Measurements from ENCODE around the gene NCR1.
"Not testable (repeated sequence)": the region's sequence is repeated elsewhere in the genome, so short reads cannot be mapped to it uniquely, and the experiment has no call there.

The NCR1 gene

GRCh38 chr19:54905803-54906511 lies at the start of gene NCR1:
Gene NCR1 (plus strand): TSS chr19:54906148. CDS start chr19:54906188, 40 bp downstream.
- no peak for DNase-seq (ENCODE audit: low spot score)

- not testable (repeated sequence) for DNase-seq (ENCODE audit: low spot score)
Observed at GRCh38 chr19:54858476-54858875, 47.5 kb upstream of the NCR1 start.

GRCh38 chr19:54859421-54859820 lies 46.5 kb upstream of the NCR1 start:
- DNase-seq (ENCODE audit: low spot score) = not testable (repeated sequence)

- not testable (repeated sequence) for DNase-seq (ENCODE audit: low spot score)
Observed at GRCh38 chr19:54863459-54863858, 42.5 kb upstream of the NCR1 start.

GRCh38 chr19:54871696-54872095 lies 34.3 kb upstream of the NCR1 start:
- no peak for DNase-seq (ENCODE audit: low spot score)

GRCh38 chr19:54873990-54874389 lies 32.0 kb upstream of the NCR1 start, which contains the start of gene FCAR:
Gene FCAR (plus strand): TSS chr19:54874235. CDS start chr19:54874290, 55 bp downstream.
- DNase-seq (ENCODE audit: low spot score) = peak; percentile 9

GRCh38 chr19:54875506-54875905 lies 30.4 kb upstream of the NCR1 start:
- peak; percentile 52 for DNase-seq (ENCODE audit: low spot score)

- no peak for DNase-seq (ENCODE audit: low spot score)
Observed at GRCh38 chr19:54877471-54877870, 28.5 kb upstream of the NCR1 start.

- no peak for DNase-seq (ENCODE audit: low spot score)
Observed at GRCh38 chr19:54881884-54882283, 24.1 kb upstream of the NCR1 start.

GRCh38 chr19:54882758-54883157 lies 23.2 kb upstream of the NCR1 start:
- no peak for DNase-seq (ENCODE audit: low spot score)

GRCh38 chr19:54883228-54883627 lies 22.7 kb upstream of the NCR1 start:
- DNase-seq (ENCODE audit: low spot score) = no peak

GRCh38 chr19:54888239-54888638 lies 17.7 kb upstream of the NCR1 start:
- peak; percentile 37 for DNase-seq (ENCODE audit: low spot score)

GRCh38 chr19:54889566-54889965 lies 16.4 kb upstream of the NCR1 start:
- DNase-seq (ENCODE audit: low spot score) = no peak

- no peak for DNase-seq (ENCODE audit: low spot score)
Observed at GRCh38 chr19:54893406-54893805, 12.5 kb upstream of the NCR1 start.

- not testable (repeated sequence) for DNase-seq (ENCODE audit: low spot score)
Observed at GRCh38 chr19:54894106-54894505, 11.8 kb upstream of the NCR1 start.

- no peak for DNase-seq (ENCODE audit: low spot score)
Observed at GRCh38 chr19:54896036-54896435, 9.9 kb upstream of the NCR1 start.

GRCh38 chr19:54898685-54899084 lies 7.3 kb upstream of the NCR1 start:
- not testable (repeated sequence) for DNase-seq (ENCODE audit: low spot score)

- DNase-seq (ENCODE audit: low spot score) = not testable (repeated sequence)
Observed at GRCh38 chr19:54899646-54900045, 6.3 kb upstream of the NCR1 start.

GRCh38 chr19:54901153-54901552 lies 4.8 kb upstream of the NCR1 start:
- DNase-seq (ENCODE audit: low spot score) = not testable (repeated sequence)

GRCh38 chr19:54902061-54902460 lies 3.9 kb upstream of the NCR1 start:
- DNase-seq (ENCODE audit: low spot score) = no peak

GRCh38 chr19:54903303-54903702 lies 2.6 kb upstream of the NCR1 start:
- no peak for DNase-seq (ENCODE audit: low spot score)

GRCh38 chr19:54904261-54904660 lies 1.7 kb upstream of the NCR1 start:
- DNase-seq (ENCODE audit: low spot score) = not testable (repeated sequence)

- DNase-seq (ENCODE audit: low spot score) = no peak
Observed at GRCh38 chr19:54905421-54905802, 536 bp upstream of the NCR1 start.

- DNase-seq (ENCODE audit: low spot score) = no peak
Observed at GRCh38 chr19:54906819-54907218, 871 bp downstream of the NCR1 start.
